ENCODE results near the gene BICD2. TPM values are rescaled to one million over a fixed set of nuclear protein-coding genes. Genes with fewer than 3 reads are reported as not detected.

Gene BICD2
- total and polyA plus RNA-seq, 10 of the 15 experiments (the other 5 are each of a cell fraction or from before 2014, with no cell fraction given): 5.3 to 25.5 (median 14.4) TPM

GRCh38 chr9:92771309-92771708, 6.7 kb upstream of the BICD2 start:
- ChIA-PET SMC1A (ENCODE audit: uncharacterized antibody, unreplicated experiment) (no interaction called here), RAD21 (ENCODE audit: unreplicated experiment) (no interaction called here)
- in situ Hi-C loops (cut with MboI): no loop called here

More at GRCh38 chr9:92771309-92771708, 6.7 kb upstream of the BICD2 start:
- no peak for FAIRE-seq
- Histone ChIP-seq H3K27me3 (replicated peaks in 1 of 2; ENCODE audit: control insufficient read depth in 2 of 2, insufficient read depth in 2 of 2, low read length in 1 of 2) (no peaks in the 10 kb centered on the region; a peak in 1 of 4 replicates), H4K20me1 (ENCODE audit: control insufficient read depth, insufficient read depth) (no peaks in the 10 kb centered on the region), H3K4me2 (ENCODE audit: control insufficient read depth, insufficient read depth) (no peak overlapping the region), H3K27ac (ENCODE audit: control insufficient read depth, insufficient read depth) (no peak overlapping the region), H3K4me1 (ENCODE audit: control insufficient read depth, insufficient read depth, low read length) (peaks cover 8% of the 10 kb centered on the region), H3K79me2 (ENCODE audit: control insufficient read depth, insufficient read depth, low read length) (no peaks in the 10 kb centered on the region), H3K9me3 (replicated peaks; ENCODE audit: control insufficient read depth, insufficient read depth, low read length) (no peaks in the 10 kb centered on the region), H3K4me3 (no peak overlapping the region), H3K36me3 (ENCODE audit: control insufficient read depth in 2 of 2, insufficient read depth in 2 of 2, low read length in 1 of 2) (no peaks in the 10 kb centered on the region), H2AFZ (ENCODE audit: control insufficient read depth, low read depth, low read length) (no peak overlapping the region), H3K9ac (ENCODE audit: control insufficient read depth, insufficient read depth, low read length) (no peak overlapping the region)
- no TSS peak for BruUV-seq (replicated peaks)
- CTCF ChIA-PET: interaction anchor here (1.2 to 2.0 kb wide), 3 partner anchors 10 to 42 kb away, joined by 3 to 9 read pairs (median 3); no protein-coding TSS in a partner anchor
- POLR2A ChIA-PET: no interaction called here
- no peak for DNase-seq (ENCODE audit: low read depth, low spot score)
- intact Hi-C loops (cut with micrococcal nuclease; ENCODE audit: unreplicated experiment): no loop called here
- no peak for ATAC-seq
- 63% methylated on average over 5 of the region's 5 CpGs for WGBS (ENCODE audit: insufficient coverage, insufficient replicate concordance, low lambda C conversion rate, missing lambda C conversion rate)
- TF ChIP-seq, protein P1, sequence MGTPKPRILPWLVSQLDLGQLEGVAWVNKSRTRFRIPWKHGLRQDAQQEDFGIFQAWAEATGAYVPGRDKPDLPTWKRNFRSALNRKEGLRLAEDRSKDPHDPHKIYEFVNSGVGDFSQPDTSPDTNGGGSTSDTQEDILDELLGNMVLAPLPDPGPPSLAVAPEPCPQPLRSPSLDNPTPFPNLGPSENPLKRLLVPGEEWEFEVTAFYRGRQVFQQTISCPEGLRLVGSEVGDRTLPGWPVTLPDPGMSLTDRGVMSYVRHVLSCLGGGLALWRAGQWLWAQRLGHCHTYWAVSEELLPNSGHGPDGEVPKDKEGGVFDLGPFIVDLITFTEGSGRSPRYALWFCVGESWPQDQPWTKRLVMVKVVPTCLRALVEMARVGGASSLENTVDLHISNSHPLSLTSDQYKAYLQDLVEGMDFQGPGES (IDR thresholded peaks at IDR 0.05): no peak
- TF ChIP-seq RAD21 (IDR thresholded peaks at IDR 0.05; ENCODE audit: insufficient read depth, low read depth, low read length) (no peak), YY1 (IDR thresholded peaks at IDR 0.05; ENCODE audit: low read depth, low read length) (no peak), CHD4 (IDR thresholded peaks at IDR 0.05) (no peak), CBX3 (IDR thresholded peaks at IDR 0.05; ENCODE audit: borderline replicate concordance, low read depth) (no peak), ZNF207 (IDR thresholded peaks at IDR 0.05; ENCODE audit: borderline replicate concordance) (no peak), SMAD1 (IDR thresholded peaks at IDR 0.05; ENCODE audit: low read depth, partially characterized antibody) (no peak), MTA2 (IDR thresholded peaks at IDR 0.05; ENCODE audit: low read depth) (no peak), STAT3 (IDR thresholded peaks at IDR 0.05; ENCODE audit: low read depth, low read length) (no peak), MEF2B (IDR thresholded peaks at IDR 0.05; ENCODE audit: partially characterized antibody, poor library complexity, severe bottlenecking) (no peak), SREBF1 (IDR thresholded peaks at IDR 0.05; ENCODE audit: low read length) (no peak), NR2F1 (conservative IDR thresholded peaks at IDR 0.05) (no peak)
- TF ChIP-seq, protein P2, sequence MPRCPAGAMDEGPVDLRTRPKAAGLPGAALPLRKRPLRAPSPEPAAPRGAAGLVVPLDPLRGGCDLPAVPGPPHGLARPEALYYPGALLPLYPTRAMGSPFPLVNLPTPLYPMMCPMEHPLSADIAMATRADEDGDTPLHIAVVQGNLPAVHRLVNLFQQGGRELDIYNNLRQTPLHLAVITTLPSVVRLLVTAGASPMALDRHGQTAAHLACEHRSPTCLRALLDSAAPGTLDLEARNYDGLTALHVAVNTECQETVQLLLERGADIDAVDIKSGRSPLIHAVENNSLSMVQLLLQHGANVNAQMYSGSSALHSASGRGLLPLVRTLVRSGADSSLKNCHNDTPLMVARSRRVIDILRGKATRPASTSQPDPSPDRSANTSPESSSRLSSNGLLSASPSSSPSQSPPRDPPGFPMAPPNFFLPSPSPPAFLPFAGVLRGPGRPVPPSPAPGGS (IDR thresholded peaks at IDR 0.05; ENCODE audit: borderline replicate concordance, insufficient read depth, low read depth, low read length, poor library complexity, severe bottlenecking): no peak
- TF ChIP-seq, protein P3, sequence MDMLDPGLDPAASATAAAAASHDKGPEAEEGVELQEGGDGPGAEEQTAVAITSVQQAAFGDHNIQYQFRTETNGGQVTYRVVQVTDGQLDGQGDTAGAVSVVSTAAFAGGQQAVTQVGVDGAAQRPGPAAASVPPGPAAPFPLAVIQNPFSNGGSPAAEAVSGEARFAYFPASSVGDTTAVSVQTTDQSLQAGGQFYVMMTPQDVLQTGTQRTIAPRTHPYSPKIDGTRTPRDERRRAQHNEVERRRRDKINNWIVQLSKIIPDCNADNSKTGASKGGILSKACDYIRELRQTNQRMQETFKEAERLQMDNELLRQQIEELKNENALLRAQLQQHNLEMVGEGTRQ (IDR thresholded peaks at IDR 0.05; ENCODE audit: borderline replicate concordance, low read depth, low read length): no peak
